ENCODE measurements around the gene GBX1. TPM values are rescaled to one million over a fixed set of nuclear protein-coding genes. Genes with fewer than 3 reads are reported as not detected.

Gene GBX1
- total RNA-seq, 1 donor from 2014 or later = not detected

GRCh38 chr7:151128716-151129115 is 38.8 kb downstream of the GBX1 start:
- H3K4me3 Mint-ChIP-seq = no peak overlapping the region
- Histone ChIP-seq H4K20me1 (ENCODE audit: low read depth) (peaks cover 46% of the 10 kb centered on the region), H3K9me3 (ENCODE audit: low read depth) (no peaks in the 10 kb centered on the region), H3K27me3 (no peaks in the 10 kb centered on the region), H3K27ac (no peak overlapping the region), H3K9ac (no peak overlapping the region), H3K4me1 (peaks cover 8% of the 10 kb centered on the region), H2AFZ (replicated peaks) (no peak overlapping the region), H3K79me2 (ENCODE audit: low read depth) (no peaks in the 10 kb centered on the region), H3K4me2 (no peak overlapping the region), H3K4me3 (no peak overlapping the region), H3K36me3 (no peaks in the 10 kb centered on the region), H3F3A (ENCODE audit: low read depth) (peaks cover 34% of the 10 kb centered on the region)
- no peak for DNase-seq (ENCODE audit: low spot score)
- peaks cover 16% of the 10 kb centered on the region for H3K27me3 Mint-ChIP-seq (ENCODE audit: insufficient read depth, low read depth)
- no peak overlapping the region for H3K27ac Mint-ChIP-seq
- peaks cover 23% of the 10 kb centered on the region for H3K36me3 Mint-ChIP-seq
- H3K9me3 Mint-ChIP-seq = no peaks in the 10 kb centered on the region
- no peak for TF ChIP-seq EZH2 (IDR thresholded peaks at IDR 0.05)
- TF ChIP-seq EZH2phosphoT487 (IDR thresholded peaks at IDR 0.05) = no peak
- TF ChIP-seq CTCF (IDR thresholded peaks at IDR 0.05) = no peak
- H3K4me1 Mint-ChIP-seq = peaks cover 19% of the 10 kb centered on the region

- Histone ChIP-seq H3K9ac (no peak overlapping the region), H3K36me3 (no peaks in the 10 kb centered on the region), H3F3A (ENCODE audit: low read depth) (peaks cover 40% of the 10 kb centered on the region), H3K9me3 (ENCODE audit: low read depth) (no peaks in the 10 kb centered on the region), H3K27me3 (no peaks in the 10 kb centered on the region), H3K4me1 (peaks cover 8% of the 10 kb centered on the region), H3K79me2 (ENCODE audit: low read depth) (no peaks in the 10 kb centered on the region), H2AFZ (replicated peaks) (no peak overlapping the region), H3K4me2 (no peak overlapping the region), H4K20me1 (ENCODE audit: low read depth) (peaks cover 52% of the 10 kb centered on the region), H3K27ac (no peak overlapping the region), H3K4me3 (no peak overlapping the region)
- H3K4me1 Mint-ChIP-seq = peaks cover 22% of the 10 kb centered on the region
- H3K4me3 Mint-ChIP-seq = no peak overlapping the region
- H3K36me3 Mint-ChIP-seq = peaks cover 24% of the 10 kb centered on the region
- no peak overlapping the region for H3K27ac Mint-ChIP-seq
- no peaks in the 10 kb centered on the region for H3K9me3 Mint-ChIP-seq
- peaks cover 16% of the 10 kb centered on the region for H3K27me3 Mint-ChIP-seq (ENCODE audit: insufficient read depth, low read depth)
- TF ChIP-seq EZH2 (IDR thresholded peaks at IDR 0.05) = no peak
- TF ChIP-seq EZH2phosphoT487 (IDR thresholded peaks at IDR 0.05) = no peak
- no peak for TF ChIP-seq CTCF (IDR thresholded peaks at IDR 0.05)
- DNase-seq (ENCODE audit: low spot score) = no peak
These were observed 39.4 kb downstream of the GBX1 start for GRCh38 chr7:151128144-151128543.

- Histone ChIP-seq H3F3A (ENCODE audit: low read depth) (peaks cover 41% of the 10 kb centered on the region), H3K9ac (no peak overlapping the region), H4K20me1 (ENCODE audit: low read depth) (peaks cover 56% of the 10 kb centered on the region), H3K27me3 (no peaks in the 10 kb centered on the region), H3K79me2 (ENCODE audit: low read depth) (no peaks in the 10 kb centered on the region), H3K27ac (no peak overlapping the region), H3K4me3 (peak overlapping the region; percentile 54), H3K36me3 (no peaks in the 10 kb centered on the region), H3K4me2 (peak overlapping the region; percentile 90), H3K9me3 (ENCODE audit: low read depth) (no peaks in the 10 kb centered on the region), H2AFZ (replicated peaks) (no peak overlapping the region), H3K4me1 (peaks cover 8% of the 10 kb centered on the region)
- H3K27me3 Mint-ChIP-seq (ENCODE audit: insufficient read depth, low read depth) = peaks cover 15% of the 10 kb centered on the region
- peaks cover 25% of the 10 kb centered on the region for H3K4me1 Mint-ChIP-seq
- H3K27ac Mint-ChIP-seq = no peak overlapping the region
- H3K9me3 Mint-ChIP-seq = no peaks in the 10 kb centered on the region
- DNase-seq (ENCODE audit: low spot score) = peak; percentile 41
- peaks cover 18% of the 10 kb centered on the region for H3K36me3 Mint-ChIP-seq
- peak overlapping the region; percentile 41 for H3K4me3 Mint-ChIP-seq
- TF ChIP-seq CTCF (IDR thresholded peaks at IDR 0.05) (no peak), EZH2 (IDR thresholded peaks at IDR 0.05) (no peak), EZH2phosphoT487 (IDR thresholded peaks at IDR 0.05) (no peak)
These were observed 40.9 kb downstream of the GBX1 start for GRCh38 chr7:151126491-151127137.

Measured in neural progenitor cell (in vitro differentiated cells).